GM20000 (cell line): Measurements from ENCODE around the gene FARS2.

Source experiments
- DNase-seq: peaks from one replicate; pipeline ENCODE4 v3.0.0; 2012; ENCODE audit warnings: low spot score
- CTCF ChIP-seq: IDR thresholded peaks from 2 replicates; pipeline ENCODE4 v1.5.1; 2012; ENCODE audit warnings: mild to moderate bottlenecking, control low read depth; ENCODE audit errors: extremely low read depth, missing control alignments

Gene FARS2

GRCh38 chr6:5665173-5665572 is 403.9 kb downstream of the FARS2 start:
- TF ChIP-seq CTCF, result no peak
- no peak for DNase-seq

- TF ChIP-seq CTCF, result no peak
- no peak for DNase-seq
Measured at GRCh38 chr6:5665667-5666066, 404.4 kb downstream of the FARS2 start.

- DNase-seq, result no peak
- no peak for TF ChIP-seq CTCF
Measured at GRCh38 chr6:5666695-5667094, 405.4 kb downstream of the FARS2 start.

GRCh38 chr6:5667737-5668136 is 406.4 kb downstream of the FARS2 start:
- TF ChIP-seq CTCF, result no peak
- no peak for DNase-seq

GRCh38 chr6:5670381-5670780 is 409.1 kb downstream of the FARS2 start:
- no peak for DNase-seq
- no peak for TF ChIP-seq CTCF

- peak; percentile 56 for DNase-seq
- no peak for TF ChIP-seq CTCF
Measured at GRCh38 chr6:5670811-5671561, 409.7 kb downstream of the FARS2 start.

- DNase-seq, result no peak
- no peak for TF ChIP-seq CTCF
Measured at GRCh38 chr6:5671601-5672559, 410.6 kb downstream of the FARS2 start.
